Renal pelvis (tissue), 4 donors: ENCODE measurements around the gene FNTB. TPM values are rescaled to one million over a fixed set of nuclear protein-coding genes. Genes with fewer than 3 reads are reported as not detected.

Source experiments
- DNase-seq: peaks from one replicate; pipeline ENCODE4 v3.0.0-alpha.2; 2013
- polyA plus RNA-seq, 3 donors: library from polyadenylated mRNA; unstranded; fragments of 120-200 nt; gene quantifications; one replicate each; pipeline ENCODE4 v1.2.1, GENCODE V29; 2013; ENCODE audit not compliant: insufficient read length in 3 of 3

Gene FNTB
- polyA plus RNA-seq, 3 donors, result 31.2 to 37.7 (median 36.7) TPM

GRCh38 chr14:64950889-64951288 lies 35.8 kb upstream of the FNTB start:
- DNase-seq, result no peak

GRCh38 chr14:64951291-64951690 lies 35.4 kb upstream of the FNTB start:
- DNase-seq, result no peak

GRCh38 chr14:64951724-64952123 lies 35.0 kb upstream of the FNTB start:
- no peak for DNase-seq

GRCh38 chr14:64952598-64953309 lies 33.9 kb upstream of the FNTB start:
- DNase-seq, result no peak

- no peak for DNase-seq
Observed at GRCh38 chr14:64953310-64953654, 33.4 kb upstream of the FNTB start.

- no peak for DNase-seq
Observed at GRCh38 chr14:64953661-64954060, 33.0 kb upstream of the FNTB start.

- no peak for DNase-seq
Observed at GRCh38 chr14:64954491-64955240, 32.0 kb upstream of the FNTB start.

- DNase-seq, result no peak
Observed at GRCh38 chr14:64955297-64955696, 31.4 kb upstream of the FNTB start.

GRCh38 chr14:64956697-64957406 lies 29.8 kb upstream of the FNTB start:
- DNase-seq, result no peak

- no peak for DNase-seq
Observed at GRCh38 chr14:64958201-64958600, 28.5 kb upstream of the FNTB start.

- DNase-seq, result no peak
Observed at GRCh38 chr14:64958743-64959142, 28.0 kb upstream of the FNTB start.

- no peak for DNase-seq
Observed at GRCh38 chr14:64960762-64961276, 25.9 kb upstream of the FNTB start.

- no peak for DNase-seq
Observed at GRCh38 chr14:64963611-64964010, 23.1 kb upstream of the FNTB start.

GRCh38 chr14:64965356-64966000 lies 21.2 kb upstream of the FNTB start:
- no peak for DNase-seq

- no peak for DNase-seq
Observed at GRCh38 chr14:64966976-64967375, 19.7 kb upstream of the FNTB start.

- no peak for DNase-seq
Observed at GRCh38 chr14:64968167-64968566, 18.5 kb upstream of the FNTB start.

- DNase-seq, result no peak
Observed at GRCh38 chr14:64968651-64969050, 18.0 kb upstream of the FNTB start.

GRCh38 chr14:64970041-64970440 lies 16.7 kb upstream of the FNTB start:
- DNase-seq, result no peak

- DNase-seq, result no peak
Observed at GRCh38 chr14:64970776-64971477, 15.8 kb upstream of the FNTB start.

- DNase-seq, result no peak
Observed at GRCh38 chr14:64971491-64971942, 15.2 kb upstream of the FNTB start.
